Measurements from ENCODE around the gene LACRT. TPM values are rescaled to one million over a fixed set of nuclear protein-coding genes. Genes with fewer than 3 reads are reported as not detected.

Gene LACRT
- total and polyA plus RNA-seq, 9 of the 15 experiments (the other 6 are each of a cell fraction or from before 2014, with no cell fraction given): not detected

DNA sequence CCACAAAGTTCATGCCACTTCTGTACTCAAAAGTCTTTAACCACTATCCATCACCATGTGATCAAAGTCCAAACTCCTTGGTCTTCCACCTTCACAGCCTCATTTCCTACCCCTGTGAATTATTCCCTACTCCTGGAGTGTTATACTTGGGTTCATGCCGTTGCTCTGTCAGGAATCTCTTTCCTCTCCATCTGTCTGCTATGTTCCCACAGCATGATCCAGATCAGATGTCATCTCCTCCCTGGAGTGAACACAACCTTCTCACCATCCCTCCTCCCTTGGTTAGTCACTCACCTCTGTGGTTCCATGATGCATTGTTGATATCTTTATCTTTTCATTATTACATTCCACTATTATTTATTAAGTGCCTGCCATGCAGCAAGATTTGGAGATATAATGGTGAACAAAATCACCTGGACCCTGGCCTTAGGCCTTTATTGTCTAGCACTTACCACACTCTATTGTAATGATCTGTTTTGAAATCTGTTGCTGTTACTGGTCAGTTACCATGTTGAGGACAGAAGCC is 22.4 kb downstream of the LACRT start:
- CTCF ChIA-PET (ENCODE audit: low intra/inter-chr PET ratio): no interaction called here
- intact Hi-C loops (cut with micrococcal nuclease) (no loop called here), in situ Hi-C loops (cut with MboI) (no loop called here)
- Histone ChIP-seq H3K9ac (ENCODE audit: insufficient read depth in 1 of 2, low read depth in 2 of 2, low read length in 2 of 2) (no peak overlapping the region), H3K27me3 (ENCODE audit: control insufficient read depth in 2 of 2, insufficient read depth in 2 of 2, low read length in 2 of 2) (peaks cover 0 to 44% of the 10 kb centered on the region in 2 experiments; a peak in 2 of 5 replicates), H3K4me1 (replicated peaks in 1 of 2; ENCODE audit: control insufficient read depth in 2 of 2, insufficient read depth in 2 of 2, low read length in 2 of 2) (no peaks in the 10 kb centered on the region), H3K36me3 (ENCODE audit: control insufficient read depth, insufficient read depth, low read length) (no peaks in the 10 kb centered on the region), H3K4me2 (ENCODE audit: insufficient read depth, low read length) (no peak overlapping the region), H3K9me1 (ENCODE audit: control insufficient read depth, insufficient read depth, low read length) (no peaks in the 10 kb centered on the region), H3K9me3 (replicated peaks; ENCODE audit: control insufficient read depth, insufficient read depth, low read depth, low read length) (no peaks in the 10 kb centered on the region), H2AFZ (ENCODE audit: low read depth, low read length) (no peak overlapping the region), H4K20me1 (replicated peaks; ENCODE audit: control insufficient read depth, insufficient read depth, low read length) (no peaks in the 10 kb centered on the region), H3K27ac (ENCODE audit: extremely low read depth, low read depth, low read length) (no peak overlapping the region), H3K4me3 (no peak overlapping the region), H3K79me2 (ENCODE audit: control insufficient read depth, insufficient read depth, low read length) (no peaks in the 10 kb centered on the region)
- 0% methylated on average over 1 of the region's 1 CpG for WGBS (ENCODE audit: insufficient coverage, low coverage, missing lambda C conversion rate)
- DNase-seq (ENCODE audit: extremely low read depth in 1 of 4, low spot score in 3 of 4): no peak
- TF ChIP-seq ZBTB5 (IDR thresholded peaks at IDR 0.05): no peak
- TF ChIP-seq ETS2 (tag; IDR thresholded peaks at IDR 0.05; ENCODE audit: borderline replicate concordance, poor library complexity, severe bottlenecking): no peak
- TF ChIP-seq FIP1L1 (IDR thresholded peaks at IDR 0.05; ENCODE audit: low read depth, low read length, poor library complexity, severe bottlenecking): no peak
- TF ChIP-seq FUS (optimal IDR thresholded peaks at IDR 0.05; ENCODE audit: low read depth, low read length): no peak
- TF ChIP-seq ELK1 (CRISPR knock-in tag; IDR thresholded peaks at IDR 0.05): no peak
- TF ChIP-seq HMG20B (CRISPR knock-in tag; IDR thresholded peaks at IDR 0.05): no peak
- TF ChIP-seq ZKSCAN3 (CRISPR knock-in tag; IDR thresholded peaks at IDR 0.05): no peak
- no peak for TF ChIP-seq FOXJ2 (tag; IDR thresholded peaks at IDR 0.05)
- no peak for TF ChIP-seq NR4A1 (CRISPR knock-in tag; IDR thresholded peaks at IDR 0.05)
- no peak for TF ChIP-seq NR4A1 (tag; IDR thresholded peaks at IDR 0.05)
- TF ChIP-seq CCNT2 (IDR thresholded peaks at IDR 0.05; ENCODE audit: borderline replicate concordance, extremely low read depth, insufficient read length, low read depth, low read length): no peak
- TF ChIP-seq ZNF347 (CRISPR knock-in tag; IDR thresholded peaks at IDR 0.05; ENCODE audit: low read depth): no peak
- no peak for TF ChIP-seq SOX6 (IDR thresholded peaks at IDR 0.05)
- TF ChIP-seq BMI1 (IDR thresholded peaks at IDR 0.05; ENCODE audit: low read length): no peak
- TF ChIP-seq, protein P1, sequence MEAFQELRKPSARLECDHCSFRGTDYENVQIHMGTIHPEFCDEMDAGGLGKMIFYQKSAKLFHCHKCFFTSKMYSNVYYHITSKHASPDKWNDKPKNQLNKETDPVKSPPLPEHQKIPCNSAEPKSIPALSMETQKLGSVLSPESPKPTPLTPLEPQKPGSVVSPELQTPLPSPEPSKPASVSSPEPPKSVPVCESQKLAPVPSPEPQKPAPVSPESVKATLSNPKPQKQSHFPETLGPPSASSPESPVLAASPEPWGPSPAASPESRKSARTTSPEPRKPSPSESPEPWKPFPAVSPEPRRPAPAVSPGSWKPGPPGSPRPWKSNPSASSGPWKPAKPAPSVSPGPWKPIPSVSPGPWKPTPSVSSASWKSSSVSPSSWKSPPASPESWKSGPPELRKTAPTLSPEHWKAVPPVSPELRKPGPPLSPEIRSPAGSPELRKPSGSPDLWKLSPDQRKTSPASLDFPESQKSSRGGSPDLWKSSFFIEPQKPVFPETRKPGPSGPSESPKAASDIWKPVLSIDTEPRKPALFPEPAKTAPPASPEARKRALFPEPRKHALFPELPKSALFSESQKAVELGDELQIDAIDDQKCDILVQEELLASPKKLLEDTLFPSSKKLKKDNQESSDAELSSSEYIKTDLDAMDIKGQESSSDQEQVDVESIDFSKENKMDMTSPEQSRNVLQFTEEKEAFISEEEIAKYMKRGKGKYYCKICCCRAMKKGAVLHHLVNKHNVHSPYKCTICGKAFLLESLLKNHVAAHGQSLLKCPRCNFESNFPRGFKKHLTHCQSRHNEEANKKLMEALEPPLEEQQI (IDR thresholded peaks at IDR 0.05): no peak
- no TSS peak for BruUV-seq (replicated peaks)
- FAIRE-seq: no peak
- no peak for ATAC-seq
- POLR2A ChIA-PET: no interaction called here

Measured in K562 (cell line).